Pancreas (tissue), 10 donors: ENCODE measurements around the gene LRRC61. TPM values are rescaled to one million over a fixed set of nuclear protein-coding genes. Genes with fewer than 3 reads are reported as not detected.
"Not testable (repeated sequence)": the region's sequence is repeated elsewhere in the genome, so short reads cannot be mapped to it uniquely, and the experiment has no call there.

ENCODE experiments used
- ATAC-seq, 4 donors: fragments of 200-7000 bp; cut with Tn5 transposase; one replicate each; pipeline versions ENCODE4 v1.8.0 to v1.9.1; 2020; ENCODE audit warnings: mild to moderate bottlenecking in 4 of 4, moderate library complexity in 4 of 4
- DNase-seq, 6 donors: peaks; one replicate each; pipeline ENCODE4 v3.0.0-alpha.2; 2020
- FAIRE-seq: peaks from 2 replicates; lab custom pipeline; 2012; peaks lifted over from hg19 to GRCh38; lab: Jason Lieb, UNC
- H3K27ac ChIP-seq, 4 donors: fragments of 200-600 bp; sonication (generic); 1 replicate in 3 of 4; 2 replicates in 1 of 4; pipeline versions ENCODE4 v1.5.0 to v1.8.0; 2020
- H3K27me3 ChIP-seq, 4 donors: fragments of 200-600 bp; one replicate each; pipeline ENCODE4 v1.8.0; 2021
- H3K36me3 ChIP-seq, 3 donors: fragments of 200-600 bp; sonication (generic) in 1 of 3; one replicate each; pipeline versions ENCODE4 v1.5.0 to v1.8.0; 2020 to 2021
- H3K4me1 ChIP-seq, 3 donors: fragments of 200-600 bp; one replicate each; pipeline ENCODE4 v1.8.0; 2021
- H3K4me3 ChIP-seq, 4 donors: fragments of 200-600 bp; sonication (generic) in 2 of 4; one replicate each; pipeline versions ENCODE4 v1.5.0 to v1.8.0; 2020 to 2021
- H3K9me3 ChIP-seq, 4 donors: fragments of 200-600 bp; one replicate each; pipeline ENCODE4 v1.8.0; 2021
- WGBS, 2 donors: extraction: QIAGEN DNeasy Blood & Tissue Kit; methylation state at CpG; one replicate each; pipeline ENCODE4 v1.1.7; 2013; 5-methylcytosine and 5-hydroxymethylcytosine counted together
- intact Hi-C, 3 donors: fragments of 100-400 bp; cut with DNase I; formaldehyde crosslinking; loops; one replicate each; pipeline versions ENCODE4 v1.11.1 to v1.14.2; 2022
- polyA plus RNA-seq, 2 donors: library from polyadenylated mRNA; stranded (reverse); fragments of 200-250 nt; gene quantifications; one replicate each; pipeline ENCODE4 v1.2.3, GENCODE V29; 2013
- total RNA-seq, 6 donors: library from RNA; stranded (reverse); fragmentation: NEBNext Ultra II Directional in 4 of 6; extraction: Animal tissue kit (Norgen Biotek cat#: 25700) in 4 of 6; gene quantifications; one replicate each; pipeline versions ENCODE4 v1.2.1 to v1.2.4, GENCODE V29; 2021 to 2023
- TF ChIP-seq, protein P1 (sequence below), 4 donors: fragments of 200-600 bp; sonication (generic) in 3 of 4; IDR thresholded peaks; one replicate each; pipeline versions ENCODE4 v1.5.0 to v1.8.0; 2021; ENCODE audit warnings: antibody characterized with exemption in 4 of 4
- donor health status: healthy with polysubstance abuse.
- donor health status: DM: no; HTN: no; CAD: no; lungs with moderate emphysema.
- donor health status: DM: no; HTN: no; CAD: no.
- donor health status: control.
- donor health status: control.
- donor health status: Bipolar disorder and iron deficiency.
- donor health status: DM: yes; HTN: yes; CAD: no.
- donor health status: DM: no; HTN: no; CAD: no.
- donor health status: DM: no; HTN: no; CAD: no.
- donor health status: DM: yes; HTN: yes; CAD: no.

The LRRC61 gene
- total and polyA plus RNA-seq, 8 donors = 7.1 to 11.2 (median 8.8) TPM

DNA sequence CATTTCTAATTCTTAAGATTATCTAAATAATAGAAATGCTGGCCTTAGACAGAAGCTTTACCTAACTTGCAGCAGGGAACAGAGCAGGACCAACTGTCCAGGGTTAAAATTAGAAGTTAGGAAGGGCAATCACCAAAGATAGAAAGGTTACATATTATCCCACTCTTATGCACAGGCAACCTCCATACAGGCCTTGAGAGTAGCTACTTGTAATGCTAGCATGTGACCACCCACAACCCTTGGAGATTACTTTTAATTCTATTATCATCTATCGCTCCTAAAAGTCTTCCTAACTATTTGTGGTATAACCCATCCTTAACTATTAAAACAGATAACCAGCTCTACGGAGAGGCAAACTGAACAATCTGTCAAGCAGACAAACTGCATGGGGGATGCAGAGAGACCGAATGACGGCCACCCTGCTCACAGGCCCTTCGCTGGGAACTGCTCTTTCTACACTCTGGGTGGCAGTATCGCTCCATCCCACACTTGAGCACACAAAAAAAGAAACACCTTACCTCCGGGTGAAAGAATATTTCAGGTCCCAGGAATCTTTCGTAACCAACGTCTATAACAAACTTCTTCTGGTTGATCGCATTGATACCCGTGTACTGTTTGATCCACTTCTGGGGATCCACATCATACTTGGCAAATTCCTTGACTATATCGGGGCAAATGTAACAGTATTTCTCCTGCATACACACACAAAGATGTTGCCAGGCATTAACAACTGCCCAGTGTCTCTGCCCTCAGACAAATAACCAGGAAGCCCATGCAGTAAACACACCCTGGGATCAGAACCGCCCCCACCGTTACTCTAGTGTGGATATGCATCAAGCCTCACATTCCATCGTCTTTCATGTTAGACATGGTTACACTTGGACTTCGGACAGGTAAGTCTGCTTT lies 37.1 kb upstream of the LRRC61 start:
- H3K27ac ChIP-seq = peak overlapping the region in 1 of 4 donors; percentile 28
- intact Hi-C loops, H3K36me3 ChIP-seq, H3K4me1 ChIP-seq, FAIRE-seq, H3K4me3 ChIP-seq, H3K9me3 ChIP-seq, H3K27me3 ChIP-seq: not testable (repeated sequence)
- ATAC-seq (peak; percentile 60 to 86 (median 83)), DNase-seq (peak in 1 of 6 donors; percentile 51)
- 17 to 19% methylated on average over 16 of the region's 16 CpGs for WGBS, 2 donors
- TF ChIP-seq, protein P1, sequence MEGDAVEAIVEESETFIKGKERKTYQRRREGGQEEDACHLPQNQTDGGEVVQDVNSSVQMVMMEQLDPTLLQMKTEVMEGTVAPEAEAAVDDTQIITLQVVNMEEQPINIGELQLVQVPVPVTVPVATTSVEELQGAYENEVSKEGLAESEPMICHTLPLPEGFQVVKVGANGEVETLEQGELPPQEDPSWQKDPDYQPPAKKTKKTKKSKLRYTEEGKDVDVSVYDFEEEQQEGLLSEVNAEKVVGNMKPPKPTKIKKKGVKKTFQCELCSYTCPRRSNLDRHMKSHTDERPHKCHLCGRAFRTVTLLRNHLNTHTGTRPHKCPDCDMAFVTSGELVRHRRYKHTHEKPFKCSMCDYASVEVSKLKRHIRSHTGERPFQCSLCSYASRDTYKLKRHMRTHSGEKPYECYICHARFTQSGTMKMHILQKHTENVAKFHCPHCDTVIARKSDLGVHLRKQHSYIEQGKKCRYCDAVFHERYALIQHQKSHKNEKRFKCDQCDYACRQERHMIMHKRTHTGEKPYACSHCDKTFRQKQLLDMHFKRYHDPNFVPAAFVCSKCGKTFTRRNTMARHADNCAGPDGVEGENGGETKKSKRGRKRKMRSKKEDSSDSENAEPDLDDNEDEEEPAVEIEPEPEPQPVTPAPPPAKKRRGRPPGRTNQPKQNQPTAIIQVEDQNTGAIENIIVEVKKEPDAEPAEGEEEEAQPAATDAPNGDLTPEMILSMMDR (IDR thresholded peaks at IDR 0.05) = peak; percentile 35 to 56 (median 54)

DNA sequence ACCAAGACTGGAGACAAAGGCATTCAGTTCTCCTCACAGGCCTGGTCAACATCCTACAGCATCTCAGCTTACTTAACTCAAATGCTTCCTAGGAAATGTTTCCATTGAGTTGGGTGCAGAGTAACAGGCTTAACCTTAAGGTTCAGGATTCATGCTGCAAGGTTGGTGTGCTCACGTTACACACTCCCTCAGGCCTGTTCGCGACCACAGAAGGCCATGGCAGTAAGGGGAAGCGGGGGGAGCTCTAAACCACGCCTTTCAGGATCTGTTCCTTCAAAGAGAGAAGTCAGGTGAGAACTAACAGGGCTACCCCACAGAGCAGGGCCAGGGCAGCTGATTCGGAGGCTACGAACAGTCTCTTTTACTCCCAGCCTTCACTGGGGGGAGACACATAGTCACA lies 35.3 kb upstream of the LRRC61 start:
- DNase-seq, FAIRE-seq, H3K36me3 ChIP-seq, H3K4me1 ChIP-seq, H3K27ac ChIP-seq, H3K4me3 ChIP-seq, ATAC-seq, intact Hi-C loops, H3K9me3 ChIP-seq, H3K27me3 ChIP-seq: not testable (repeated sequence)
- WGBS, 2 donors = 86 to 88% methylated on average over 7 of the region's 7 CpGs

DNA sequence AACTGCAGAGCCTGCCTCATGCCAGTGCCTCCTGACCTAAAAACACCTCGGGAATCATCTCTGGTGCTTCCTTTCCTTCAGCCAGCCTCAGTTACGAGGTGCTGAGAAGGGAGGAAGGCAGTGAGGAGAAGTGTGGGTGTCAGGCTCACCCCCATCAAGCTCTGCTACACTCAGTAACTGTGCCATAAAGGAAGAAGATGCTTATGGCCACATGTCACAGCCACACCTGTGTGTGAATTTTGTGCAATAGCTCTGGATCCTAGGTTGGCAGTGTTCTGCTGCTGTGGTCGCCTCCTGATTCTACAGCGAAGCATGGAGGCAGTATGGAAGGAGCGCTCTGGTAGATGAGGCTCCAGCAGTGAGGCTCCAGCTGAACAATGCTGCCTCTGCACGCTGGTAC lies 34.3 kb upstream of the LRRC61 start:
- H3K4me1 ChIP-seq, H3K27me3 ChIP-seq, intact Hi-C loops, H3K36me3 ChIP-seq, H3K4me3 ChIP-seq, ATAC-seq, H3K27ac ChIP-seq, DNase-seq, H3K9me3 ChIP-seq, FAIRE-seq: not testable (repeated sequence)
- 95 to 97% methylated on average over 5 of the region's 6 CpGs for WGBS, 2 donors

DNA sequence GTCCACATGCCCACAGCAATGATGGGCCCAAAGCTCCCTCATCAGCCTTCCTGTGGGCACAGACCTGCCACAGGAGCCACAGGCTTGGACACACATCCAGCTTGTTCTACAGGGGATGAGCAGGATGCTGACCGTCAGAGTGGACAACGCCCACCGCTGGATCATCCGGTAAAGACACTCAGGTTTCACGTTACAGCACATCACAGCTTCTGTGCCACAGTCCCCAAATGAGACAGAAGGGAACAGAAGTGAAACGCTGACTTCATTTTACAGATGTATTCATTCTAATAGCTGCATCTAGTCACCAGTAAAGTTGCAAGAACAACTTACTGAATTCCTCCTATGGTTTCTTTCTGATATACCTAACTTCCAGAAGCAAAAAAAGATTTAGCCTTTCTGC lies 32.8 kb upstream of the LRRC61 start:
- H3K9me3 ChIP-seq, intact Hi-C loops, H3K27ac ChIP-seq, ATAC-seq, DNase-seq, H3K4me1 ChIP-seq, H3K4me3 ChIP-seq, FAIRE-seq, H3K36me3 ChIP-seq, H3K27me3 ChIP-seq: not testable (repeated sequence)
- 83% methylated on average over 6 of the region's 6 CpGs for WGBS, 2 donors

DNA sequence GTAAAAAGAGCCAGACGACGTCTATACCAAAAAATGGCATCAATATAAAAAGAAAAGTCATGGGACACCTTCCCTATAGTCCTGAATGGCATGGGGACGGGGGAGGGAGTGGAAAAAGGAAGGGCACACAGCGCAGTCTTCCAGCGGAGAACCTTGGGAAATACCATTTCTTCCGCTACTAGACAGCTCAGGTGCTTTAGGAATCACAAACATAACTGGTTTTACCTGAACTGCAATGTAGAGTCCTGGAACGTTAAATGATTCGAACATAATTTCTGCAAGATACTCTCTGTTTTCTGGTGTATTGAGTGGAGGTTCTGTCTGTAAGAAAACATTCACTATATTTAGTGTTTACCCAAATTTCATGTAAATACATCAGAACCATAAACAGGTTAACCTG lies 28.1 kb upstream of the LRRC61 start:
- intact Hi-C loops, H3K4me3 ChIP-seq, H3K4me1 ChIP-seq, DNase-seq, FAIRE-seq, H3K9me3 ChIP-seq, H3K27me3 ChIP-seq, H3K36me3 ChIP-seq: not testable (repeated sequence)
- 47 to 49% methylated on average over 8 of the region's 8 CpGs for WGBS, 2 donors
- H3K27ac ChIP-seq = peak overlapping the region in 2 of 4 donors; percentile 4 to 27
- ATAC-seq = peak in 3 of 4 donors; percentile 56 to 60 (median 58)

DNA sequence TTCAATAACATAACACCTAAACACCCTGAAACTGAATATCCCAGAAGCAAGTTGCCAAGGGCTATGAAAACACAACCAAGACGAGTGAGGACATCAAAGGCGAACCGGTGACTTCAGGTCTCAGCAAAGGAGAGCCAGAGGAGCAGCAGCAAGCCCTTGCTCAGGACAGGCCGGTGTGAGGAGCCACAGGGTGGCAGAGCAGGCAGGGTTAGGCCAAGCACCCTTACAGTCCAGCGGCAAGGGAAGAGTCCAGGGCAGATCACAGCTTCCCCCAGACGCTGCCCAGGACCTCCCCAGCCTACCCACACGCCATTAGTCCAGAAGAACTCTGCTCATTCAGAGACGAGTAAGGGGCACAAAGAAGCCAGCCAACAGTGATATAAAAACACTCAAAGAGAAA lies 27.5 kb upstream of the LRRC61 start:
- intact Hi-C loops, FAIRE-seq, DNase-seq, H3K4me3 ChIP-seq, H3K4me1 ChIP-seq, H3K36me3 ChIP-seq, H3K27me3 ChIP-seq, H3K9me3 ChIP-seq: not testable (repeated sequence)
- ATAC-seq = peak; percentile 82 to 91 (median 88)
- H3K27ac ChIP-seq = peak overlapping the region in 2 of 4 donors; percentile 4 to 27
- WGBS, 2 donors = 30 to 52% methylated on average over 1 to 3 of the region's 8 CpGs

DNA sequence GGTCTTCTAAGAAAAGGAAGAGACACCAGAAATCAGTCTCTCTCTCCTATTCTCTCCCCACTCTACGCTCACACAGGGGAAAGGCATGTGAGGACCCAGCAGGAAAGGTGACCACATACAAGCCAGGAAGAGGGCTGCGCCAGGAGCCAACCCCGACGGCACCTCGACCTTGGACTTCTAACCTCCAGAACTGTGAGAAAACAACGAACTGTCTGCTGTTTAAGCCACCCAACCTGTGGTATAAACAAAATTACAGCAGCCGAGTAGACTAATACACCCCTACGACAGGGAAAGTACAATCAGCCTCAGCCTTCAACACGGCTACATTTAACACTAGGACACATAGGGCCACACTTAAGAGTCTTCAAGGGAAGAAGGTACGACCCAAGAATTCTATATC lies 26.4 kb upstream of the LRRC61 start:
- FAIRE-seq, DNase-seq, H3K9me3 ChIP-seq, H3K27ac ChIP-seq, H3K27me3 ChIP-seq, H3K4me3 ChIP-seq, H3K4me1 ChIP-seq, intact Hi-C loops, H3K36me3 ChIP-seq: not testable (repeated sequence)
- ATAC-seq = peak; percentile 45 to 71 (median 69)
- WGBS, 2 donors = 49 to 50% methylated on average over 8 to 9 of the region's 10 CpGs

- H3K27ac ChIP-seq = peak overlapping the region in 1 of 4 donors; percentile 19
- intact Hi-C loops, H3K9me3 ChIP-seq, H3K4me1 ChIP-seq, H3K27me3 ChIP-seq, H3K36me3 ChIP-seq, DNase-seq, FAIRE-seq, H3K4me3 ChIP-seq: not testable (repeated sequence)
- ATAC-seq = peak; percentile 25 to 53 (median 34)
Observed at GRCh38 chr7:150297978-150298377, 25.2 kb upstream of the LRRC61 start.

GRCh38 chr7:150302908-150303310 lies 20.2 kb upstream of the LRRC61 start:
- intact Hi-C loops, FAIRE-seq, DNase-seq, H3K4me3 ChIP-seq, H3K27me3 ChIP-seq, H3K9me3 ChIP-seq, H3K36me3 ChIP-seq, H3K27ac ChIP-seq: not testable (repeated sequence)
- H3K4me1 ChIP-seq = peaks cover 0 to 10% (median 0%) of the 10 kb centered on the region in 3 donors
- 62 to 80% methylated on average over 1 of the region's 1 CpG for WGBS, 2 donors
- peak in 1 of 4 donors; percentile 14 for ATAC-seq

DNA sequence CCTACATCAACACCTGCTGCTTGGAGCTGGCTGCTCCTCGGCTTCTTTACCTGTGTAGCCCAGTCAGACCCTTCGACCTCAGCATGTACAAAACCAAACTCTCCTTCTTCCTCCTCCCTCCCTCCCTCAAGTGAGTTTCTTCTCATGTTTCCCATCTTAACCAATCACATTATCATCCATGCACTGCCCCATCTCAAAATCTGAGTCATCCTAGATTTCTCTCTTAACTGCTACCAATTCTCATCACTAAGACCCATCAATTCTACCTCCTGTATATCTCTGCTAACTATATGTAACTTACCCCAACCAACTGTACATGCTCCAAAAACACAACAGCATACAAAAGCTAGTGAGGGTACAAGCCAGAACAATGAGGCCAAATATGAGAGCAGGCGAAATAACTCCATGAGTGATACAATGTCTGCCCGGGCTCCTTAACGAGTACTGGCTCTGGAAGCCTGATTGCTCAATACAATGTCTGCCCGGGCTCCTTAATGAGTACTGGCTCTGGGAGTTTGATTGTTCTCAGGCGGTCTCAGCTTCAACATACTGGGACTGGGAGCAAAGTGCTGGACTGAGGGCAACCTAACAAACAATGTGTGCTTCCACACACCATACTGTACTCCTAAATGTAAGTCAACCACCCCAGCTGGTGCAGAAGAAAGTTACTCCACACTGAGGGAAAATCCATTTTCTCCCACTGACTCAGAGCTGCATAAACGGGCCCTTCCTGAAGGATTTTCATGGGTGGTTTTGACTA lies 18.5 kb upstream of the LRRC61 start:
- peak; percentile 50 to 73 (median 66) for ATAC-seq
- intact Hi-C loops, H3K36me3 ChIP-seq, H3K9me3 ChIP-seq, FAIRE-seq, DNase-seq, H3K4me3 ChIP-seq, H3K27me3 ChIP-seq, H3K27ac ChIP-seq: not testable (repeated sequence)
- peaks cover 0 to 10% (median 0%) of the 10 kb centered on the region in 3 donors for H3K4me1 ChIP-seq
- WGBS, 2 donors = 54 to 57% methylated on average over 7 to 8 of the region's 8 CpGs
